Measurements from ENCODE around the gene SYNPO. TPM values are rescaled to one million over a fixed set of nuclear protein-coding genes. Genes with fewer than 3 reads are reported as not detected.
A peak's percentile ranks its signal among the peaks of the same experiment; 100 is the strongest.

SYNPO gene
- total RNA-seq, 1 donor from 2014 or later, result 16.1 TPM

- Mint-ChIP-seq H3K4me3 (ENCODE audit: unreplicated experiment) (peak overlapping the region; percentile 56), H3K9me3 (ENCODE audit: unreplicated experiment) (peaks cover 9% of the 10 kb centered on the region), H3K27ac (ENCODE audit: unreplicated experiment) (peak overlapping the region; percentile 67), H3K4me1 (ENCODE audit: low read depth, unreplicated experiment) (peaks cover 38% of the 10 kb centered on the region), H3K36me3 (ENCODE audit: unreplicated experiment) (peaks cover 12% of the 10 kb centered on the region), H3K27me3 (ENCODE audit: unreplicated experiment) (peaks cover 19% of the 10 kb centered on the region)
- no peak for TF ChIP-seq CTCF (IDR thresholded peaks at IDR 0.05; ENCODE audit: partially characterized antibody, unreplicated experiment)
- DNase-seq, result no peak
Observed at GRCh38 chr5:150651382-150651781, 10.9 kb downstream of the SYNPO start.

GRCh38 chr5:150651924-150652671, 11.6 kb downstream of the SYNPO start:
- TF ChIP-seq CTCF (IDR thresholded peaks at IDR 0.05; ENCODE audit: partially characterized antibody, unreplicated experiment), result no peak
- no peak for DNase-seq
- Mint-ChIP-seq H3K36me3 (ENCODE audit: unreplicated experiment) (peaks cover 11% of the 10 kb centered on the region), H3K9me3 (ENCODE audit: unreplicated experiment) (peaks cover 9% of the 10 kb centered on the region), H3K27ac (ENCODE audit: unreplicated experiment) (peak overlapping the region; percentile 14), H3K4me1 (ENCODE audit: low read depth, unreplicated experiment) (peaks cover 38% of the 10 kb centered on the region), H3K4me3 (ENCODE audit: unreplicated experiment) (peak overlapping the region; percentile 22), H3K27me3 (ENCODE audit: unreplicated experiment) (peaks cover 19% of the 10 kb centered on the region)

GRCh38 chr5:150653145-150653761, 12.8 kb downstream of the SYNPO start:
- H3K36me3 Mint-ChIP-seq (ENCODE audit: unreplicated experiment), result peaks cover 4% of the 10 kb centered on the region
- no peak overlapping the region for H3K4me3 Mint-ChIP-seq (ENCODE audit: unreplicated experiment)
- H3K27ac Mint-ChIP-seq (ENCODE audit: unreplicated experiment), result no peak overlapping the region
- H3K4me1 Mint-ChIP-seq (ENCODE audit: low read depth, unreplicated experiment), result peaks cover 39% of the 10 kb centered on the region
- TF ChIP-seq CTCF (IDR thresholded peaks at IDR 0.05; ENCODE audit: partially characterized antibody, unreplicated experiment), result no peak
- DNase-seq, result no peak
- peaks cover 19% of the 10 kb centered on the region for H3K27me3 Mint-ChIP-seq (ENCODE audit: unreplicated experiment)
- peaks cover 4% of the 10 kb centered on the region for H3K9me3 Mint-ChIP-seq (ENCODE audit: unreplicated experiment)

GRCh38 chr5:150653762-150654556, 13.5 kb downstream of the SYNPO start:
- no peak overlapping the region for H3K27ac Mint-ChIP-seq (ENCODE audit: unreplicated experiment)
- H3K9me3 Mint-ChIP-seq (ENCODE audit: unreplicated experiment), result peaks cover 2% of the 10 kb centered on the region
- peaks cover 19% of the 10 kb centered on the region for H3K27me3 Mint-ChIP-seq (ENCODE audit: unreplicated experiment)
- no peak for TF ChIP-seq CTCF (IDR thresholded peaks at IDR 0.05; ENCODE audit: partially characterized antibody, unreplicated experiment)
- DNase-seq, result no peak
- peaks cover 35% of the 10 kb centered on the region for H3K4me1 Mint-ChIP-seq (ENCODE audit: low read depth, unreplicated experiment)
- H3K4me3 Mint-ChIP-seq (ENCODE audit: unreplicated experiment), result no peak overlapping the region
- H3K36me3 Mint-ChIP-seq (ENCODE audit: unreplicated experiment), result peaks cover 4% of the 10 kb centered on the region
